Measurements from ENCODE around the gene CFAP126.
"Not testable (repeated sequence)": the region's sequence is repeated elsewhere in the genome, so short reads cannot be mapped to it uniquely, and the experiment has no call there.

DNA sequence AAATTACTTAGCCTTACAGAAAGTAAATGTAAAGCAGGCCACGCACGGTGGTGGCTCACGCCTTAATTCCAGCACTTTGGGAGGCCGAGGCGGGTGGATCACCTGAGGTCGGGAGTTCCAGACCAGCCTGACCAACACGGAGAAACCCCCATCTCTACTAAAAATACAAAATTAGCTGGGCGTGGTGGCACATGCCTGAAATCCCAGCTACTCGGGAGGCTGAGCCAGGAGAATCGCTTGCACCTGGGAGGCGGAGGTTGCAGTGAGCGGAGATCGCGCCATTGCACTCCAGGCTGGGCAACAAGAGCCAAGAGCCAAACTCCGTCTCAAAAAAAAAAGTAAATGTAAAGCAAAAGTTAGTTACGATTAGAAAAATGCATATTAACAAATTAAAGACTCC lies 21.5 kb upstream of the CFAP126 start:
- TF ChIP-seq, protein P1, sequence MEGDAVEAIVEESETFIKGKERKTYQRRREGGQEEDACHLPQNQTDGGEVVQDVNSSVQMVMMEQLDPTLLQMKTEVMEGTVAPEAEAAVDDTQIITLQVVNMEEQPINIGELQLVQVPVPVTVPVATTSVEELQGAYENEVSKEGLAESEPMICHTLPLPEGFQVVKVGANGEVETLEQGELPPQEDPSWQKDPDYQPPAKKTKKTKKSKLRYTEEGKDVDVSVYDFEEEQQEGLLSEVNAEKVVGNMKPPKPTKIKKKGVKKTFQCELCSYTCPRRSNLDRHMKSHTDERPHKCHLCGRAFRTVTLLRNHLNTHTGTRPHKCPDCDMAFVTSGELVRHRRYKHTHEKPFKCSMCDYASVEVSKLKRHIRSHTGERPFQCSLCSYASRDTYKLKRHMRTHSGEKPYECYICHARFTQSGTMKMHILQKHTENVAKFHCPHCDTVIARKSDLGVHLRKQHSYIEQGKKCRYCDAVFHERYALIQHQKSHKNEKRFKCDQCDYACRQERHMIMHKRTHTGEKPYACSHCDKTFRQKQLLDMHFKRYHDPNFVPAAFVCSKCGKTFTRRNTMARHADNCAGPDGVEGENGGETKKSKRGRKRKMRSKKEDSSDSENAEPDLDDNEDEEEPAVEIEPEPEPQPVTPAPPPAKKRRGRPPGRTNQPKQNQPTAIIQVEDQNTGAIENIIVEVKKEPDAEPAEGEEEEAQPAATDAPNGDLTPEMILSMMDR (IDR thresholded peaks at IDR 0.05), result not testable (repeated sequence)
- TF ChIP-seq POLR2A (IDR thresholded peaks at IDR 0.05), result not testable (repeated sequence)
